Measurements from ENCODE around the gene SAMD8.

- no peak for TF ChIP-seq GATA2 (IDR thresholded peaks at IDR 0.05; ENCODE audit: low read depth, low read length)
- no peak for TF ChIP-seq GATA3 (IDR thresholded peaks at IDR 0.05; ENCODE audit: low read depth, low read length)
Observed at GRCh38 chr10:75065076-75065475, 46.4 kb upstream of the SAMD8 start.
